Measurements from ENCODE around the gene MOSMO.

- TF ChIP-seq EP300 (IDR thresholded peaks at IDR 0.05; ENCODE audit: borderline replicate concordance), result no peak
- TF ChIP-seq MAX (IDR thresholded peaks at IDR 0.05), result no peak
- no peak for TF ChIP-seq REST (IDR thresholded peaks at IDR 0.05; ENCODE audit: low read depth)
- no peak for TF ChIP-seq RAD21 (IDR thresholded peaks at IDR 0.05; ENCODE audit: low read depth)
- no peak for TF ChIP-seq CEBPB (IDR thresholded peaks at IDR 0.05)
- no peak for TF ChIP-seq YY1 (IDR thresholded peaks at IDR 0.05; ENCODE audit: low read depth)
- TF ChIP-seq ZBTB7A (IDR thresholded peaks at IDR 0.05; ENCODE audit: low read depth), result no peak
- TF ChIP-seq TAF1 (IDR thresholded peaks at IDR 0.05; ENCODE audit: low read depth), result no peak
- TF ChIP-seq USF1 (IDR thresholded peaks at IDR 0.05), result no peak
- no peak for TF ChIP-seq CREB1 (IDR thresholded peaks at IDR 0.05; ENCODE audit: low read depth)
Observed at GRCh38 chr16:22093331-22093730, 85.4 kb downstream of the MOSMO start.
